Measurements from ENCODE around the gene ATXN1.

The ATXN1 gene

GRCh38 chr6:16313732-16314131, 447.5 kb downstream of the ATXN1 start:
- no peak for DNase-seq (ENCODE audit: low read depth, low spot score)

- no peak for DNase-seq (ENCODE audit: low read depth, low spot score)
Observed at GRCh38 chr6:16311763-16312162, 449.5 kb downstream of the ATXN1 start.

DNA sequence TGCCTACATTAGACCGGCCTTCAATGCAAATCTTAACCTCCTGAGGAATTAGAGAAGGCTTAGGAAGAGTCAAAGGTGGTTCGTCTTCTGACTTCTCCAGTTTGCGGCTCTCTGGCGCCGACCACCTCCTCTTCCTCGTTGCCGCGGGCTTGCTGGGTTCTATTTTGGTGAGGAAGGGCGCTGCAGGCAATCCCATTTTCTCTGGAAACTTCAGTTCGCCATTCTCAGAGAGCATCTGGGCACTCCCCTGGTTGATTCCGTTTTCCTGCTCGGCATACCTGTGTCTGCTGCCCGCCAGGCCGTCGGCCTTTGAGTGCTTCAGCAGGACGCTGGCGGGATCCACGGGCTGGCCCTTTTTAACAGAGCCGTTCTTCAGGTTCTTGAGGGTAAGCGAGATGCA, 454.9 kb downstream of the ATXN1 start:
- no peak for DNase-seq (ENCODE audit: low read depth, low spot score)

GRCh38 chr6:16305788-16306187, 455.5 kb downstream of the ATXN1 start:
- no peak for DNase-seq (ENCODE audit: low read depth, low spot score)

GRCh38 chr6:16305246-16305725, 456.0 kb downstream of the ATXN1 start:
- DNase-seq (ENCODE audit: low read depth, low spot score), result no peak

GRCh38 chr6:16302721-16303552, 458.3 kb downstream of the ATXN1 start:
- no peak for DNase-seq (ENCODE audit: low read depth, low spot score)

DNA sequence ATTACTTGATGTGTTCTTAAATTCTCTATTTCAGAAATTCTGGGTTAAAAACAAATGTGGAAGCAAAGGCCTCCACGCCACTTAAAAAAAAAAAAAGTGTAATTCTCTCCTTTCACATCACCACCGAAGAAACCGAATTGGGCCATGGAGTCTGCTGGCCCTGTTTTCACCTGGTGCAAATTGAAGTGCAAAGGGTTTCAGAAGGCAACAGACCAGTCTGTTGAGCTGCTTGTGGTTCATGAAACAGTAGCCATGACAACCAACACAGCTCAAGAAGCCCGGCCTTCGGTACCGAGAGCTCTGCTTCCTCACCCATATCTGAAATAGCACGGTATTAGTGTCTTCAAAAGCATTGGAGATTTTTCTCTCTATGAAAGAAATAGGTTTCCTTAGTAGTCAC, 459.7 kb downstream of the ATXN1 start:
- no peak for DNase-seq (ENCODE audit: low read depth, low spot score)

DNA sequence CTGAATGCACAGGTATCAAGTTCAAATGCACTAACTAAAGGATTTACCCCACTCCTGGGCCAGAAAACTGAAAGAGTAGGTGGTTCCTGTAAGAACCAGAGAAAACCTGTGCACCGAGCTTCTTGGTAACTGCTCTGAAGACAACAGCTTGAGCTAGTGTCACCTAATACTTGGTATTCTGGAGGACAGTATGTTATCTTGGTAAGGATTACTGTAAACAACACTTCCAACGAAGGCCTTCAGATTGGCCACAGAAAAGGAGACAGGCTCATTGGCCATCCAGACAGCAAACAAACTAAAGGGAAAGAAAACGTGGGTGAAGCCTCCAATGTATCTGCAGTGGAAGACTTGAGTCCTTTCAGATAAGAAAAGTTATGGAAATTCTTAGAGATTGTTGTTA, 461.4 kb downstream of the ATXN1 start:
- no peak for DNase-seq (ENCODE audit: low read depth, low spot score)

- no peak for DNase-seq (ENCODE audit: low read depth, low spot score)
Observed at GRCh38 chr6:16296061-16296670, 465.1 kb downstream of the ATXN1 start.

GRCh38 chr6:16295471-16295870, 465.8 kb downstream of the ATXN1 start:
- no peak for DNase-seq (ENCODE audit: low read depth, low spot score)

DNA sequence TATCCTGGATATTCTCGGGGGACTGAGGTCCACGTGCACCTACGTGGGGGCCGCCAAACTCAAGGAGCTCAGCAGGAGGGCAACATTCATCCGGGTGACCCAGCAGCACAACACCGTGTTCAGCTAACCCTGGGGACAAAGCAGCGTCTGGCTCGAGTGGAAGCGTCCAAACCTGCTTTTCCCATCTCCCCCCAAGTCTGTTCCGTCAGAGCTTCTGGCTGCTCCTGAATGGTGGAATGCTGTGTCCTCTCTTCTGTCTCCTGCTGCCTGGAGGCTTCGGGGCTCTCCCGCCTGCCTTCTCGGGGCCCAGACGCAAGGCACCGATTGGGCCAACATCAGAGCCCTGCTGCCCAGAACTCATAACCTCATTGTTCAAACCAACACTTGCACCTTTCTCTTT, 466.2 kb downstream of the ATXN1 start:
- no peak for DNase-seq (ENCODE audit: low read depth, low spot score)

GRCh38 chr6:16294371-16294770, 466.9 kb downstream of the ATXN1 start:
- no peak for DNase-seq (ENCODE audit: low read depth, low spot score)

GRCh38 chr6:16292942-16293341, 468.3 kb downstream of the ATXN1 start:
- no peak for DNase-seq (ENCODE audit: low read depth, low spot score)

GRCh38 chr6:16292432-16292831, 468.8 kb downstream of the ATXN1 start:
- DNase-seq (ENCODE audit: low read depth, low spot score), result no peak

DNA sequence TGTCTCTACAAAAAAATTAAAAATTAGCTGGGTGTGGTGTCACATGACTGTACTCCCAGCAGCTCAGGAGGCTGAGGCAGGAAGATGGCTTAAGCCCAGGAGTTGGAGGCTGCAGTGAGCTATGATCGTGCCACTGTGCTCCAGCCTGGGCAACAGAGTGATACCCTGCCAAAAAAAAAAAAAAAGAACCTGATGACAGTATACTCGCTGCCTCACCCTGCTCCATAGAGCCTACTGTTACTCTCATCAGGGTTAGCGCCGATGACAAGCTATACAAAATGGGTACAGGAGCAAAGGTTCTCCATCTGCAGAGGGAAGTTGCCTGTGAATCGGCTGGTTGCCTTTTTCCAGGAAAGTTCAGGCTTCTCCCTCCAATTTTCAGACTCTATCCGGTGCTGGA, 469.5 kb downstream of the ATXN1 start:
- DNase-seq (ENCODE audit: low read depth, low spot score), result no peak

DNA sequence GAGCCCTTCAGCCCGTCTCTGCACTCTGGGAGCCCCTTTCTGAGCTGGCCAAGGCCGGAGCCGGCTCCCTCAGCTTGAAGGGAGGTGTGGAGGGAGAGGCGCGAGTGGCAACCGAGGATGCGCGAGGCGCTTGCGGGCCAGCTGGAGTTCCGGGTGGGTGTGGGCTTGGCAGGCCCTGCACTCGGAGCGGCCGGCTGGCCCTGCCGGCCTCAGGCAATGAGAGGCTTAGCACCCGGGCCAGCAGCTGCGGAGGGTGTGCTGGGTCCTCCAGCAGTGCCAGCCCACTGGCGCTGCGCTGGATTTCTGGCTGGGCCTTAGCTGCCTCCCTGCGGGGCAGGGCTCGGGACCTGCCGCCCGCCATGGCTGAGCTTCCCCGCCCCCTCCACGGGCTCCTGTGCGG, 473.1 kb downstream of the ATXN1 start:
- DNase-seq (ENCODE audit: low read depth, low spot score), result no peak

- DNase-seq (ENCODE audit: low read depth, low spot score), result no peak
Observed at GRCh38 chr6:16286151-16286522, 475.1 kb downstream of the ATXN1 start.

DNA sequence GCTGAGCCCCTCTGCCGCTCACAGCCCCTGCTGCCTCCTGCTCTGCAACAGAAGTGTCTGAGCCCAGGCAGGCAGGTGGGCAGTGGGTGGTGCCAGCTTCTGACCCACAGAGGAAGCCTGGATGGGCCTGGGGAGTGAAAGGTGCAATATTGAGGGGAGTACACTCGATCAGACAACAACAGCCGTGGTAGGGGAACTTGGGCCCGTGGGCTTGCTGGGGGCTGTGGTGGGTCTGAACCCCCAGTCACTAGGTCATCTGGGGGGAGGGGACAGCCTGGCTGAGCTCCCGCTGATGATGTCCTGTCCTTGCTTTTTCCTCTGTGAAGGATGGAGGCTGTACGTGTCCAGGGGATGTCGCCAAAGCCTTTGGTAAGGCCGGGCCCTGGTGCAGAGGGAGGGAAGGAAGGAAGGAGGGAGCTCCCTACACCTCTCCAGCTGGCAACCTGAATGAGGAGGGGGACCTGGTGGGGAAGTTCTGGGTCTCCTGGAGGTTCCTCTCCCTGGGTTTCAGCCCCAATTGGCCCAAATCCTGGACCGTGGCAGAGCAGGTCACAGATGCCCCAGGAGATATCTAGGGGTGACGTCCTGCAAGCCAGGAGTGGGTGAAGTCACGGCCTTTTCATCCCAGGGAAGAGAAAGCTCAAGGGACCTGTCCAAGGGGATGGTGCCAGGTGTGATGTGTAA, 475.7 kb downstream of the ATXN1 start:
- no peak for DNase-seq (ENCODE audit: low read depth, low spot score)

DNA sequence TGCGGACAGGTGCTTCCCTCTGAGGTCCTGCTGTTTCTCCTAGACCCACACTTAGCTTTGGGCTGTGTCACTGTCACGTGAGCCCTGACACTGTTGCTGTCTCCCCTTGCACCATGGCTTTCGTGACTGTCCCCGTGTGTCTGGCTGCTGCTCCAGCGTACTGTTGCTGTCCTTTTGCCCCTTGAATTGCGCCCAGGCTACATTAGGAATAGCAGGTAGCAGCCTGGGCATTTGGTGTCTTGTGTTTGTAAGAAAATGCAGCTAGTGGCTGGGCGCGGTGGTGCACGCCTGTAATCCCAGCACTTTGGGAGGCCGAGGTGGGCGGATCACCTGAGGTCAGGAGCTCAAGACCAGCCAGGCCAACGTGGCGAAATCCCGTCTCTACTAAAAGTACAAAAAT, 476.8 kb downstream of the ATXN1 start:
- no peak for DNase-seq (ENCODE audit: low read depth, low spot score)

DNA sequence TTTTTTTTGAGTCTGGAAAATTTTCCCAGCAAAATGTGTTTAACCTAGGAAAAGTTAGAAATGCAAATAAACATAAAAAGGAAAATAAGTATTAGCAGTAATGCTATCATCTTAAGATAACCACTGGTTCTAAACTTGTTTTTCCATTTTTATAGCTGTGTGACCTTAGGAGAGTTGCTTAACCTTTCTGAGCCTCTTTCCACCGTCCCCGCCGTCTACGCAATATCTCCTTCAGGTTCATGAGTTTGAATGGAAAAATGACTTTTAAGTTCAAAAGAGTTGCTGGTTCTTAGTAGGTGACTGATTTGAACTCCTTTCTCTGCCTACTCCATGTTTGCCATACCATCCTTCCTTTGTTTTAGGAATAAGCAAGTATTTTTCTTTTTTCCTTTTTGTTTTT, 478.9 kb downstream of the ATXN1 start:
- DNase-seq (ENCODE audit: low read depth, low spot score), result no peak

DNA sequence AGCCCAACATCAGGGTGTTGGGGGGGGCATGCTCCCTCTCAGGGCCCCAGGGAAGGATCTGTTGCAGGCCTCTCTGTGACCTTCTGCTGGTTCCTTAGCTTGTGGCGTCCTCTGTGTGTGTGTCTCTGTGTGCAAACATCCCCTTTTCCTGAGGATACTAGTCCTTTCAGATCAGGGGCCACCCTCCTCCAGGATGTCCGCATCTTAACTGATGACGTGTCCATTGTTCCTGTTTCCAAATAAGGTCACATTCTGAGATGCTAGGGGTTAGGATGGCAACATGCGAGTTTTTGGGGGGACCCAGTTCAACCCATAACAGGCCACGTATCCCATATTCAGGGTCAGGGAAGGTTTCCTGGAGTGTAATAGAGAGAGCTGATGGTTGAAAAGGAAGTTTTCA, 482.0 kb downstream of the ATXN1 start:
- DNase-seq (ENCODE audit: low read depth, low spot score), result no peak

- DNase-seq (ENCODE audit: low read depth, low spot score), result no peak
Observed at GRCh38 chr6:16278750-16279149, 482.5 kb downstream of the ATXN1 start.

All from smooth muscle cell of the brain vasculature (primary cell).